Measurements from ENCODE around the gene ZBTB5.

ZBTB5 gene

GRCh38 chr9:37508135-37508833 is 43.0 kb upstream of the ZBTB5 start:
- Histone ChIP-seq H2AFZ (ENCODE audit: low read depth, low read length, severe bottlenecking) (no peak overlapping the region), H3F3A (ENCODE audit: insufficient read depth) (peaks cover 21% of the 10 kb centered on the region), H3K36me3 (ENCODE audit: low read length) (0 out of 2 replicates have a peak, but pooled peaks cover 3% of the 10 kb centered on the region), H4K20me1 (ENCODE audit: low read depth, low read length) (no peaks in the 10 kb centered on the region), H3K4me2 (ENCODE audit: low read depth, low read length, poor library complexity, severe bottlenecking) (no peak overlapping the region), H3K27ac (ENCODE audit: low read depth, low read length) (no peak overlapping the region), H3K4me3 (ENCODE audit: insufficient read depth, low read length, poor library complexity, severe bottlenecking) (no peak overlapping the region), H3K9ac (ENCODE audit: low read length) (no peak overlapping the region), H3K27me3 (ENCODE audit: low read length) (no peaks in the 10 kb centered on the region), H3K9me3 (ENCODE audit: insufficient read depth, low read length) (no peaks in the 10 kb centered on the region), H3K9me2 (replicated peaks; ENCODE audit: insufficient read depth, low read length) (no peaks in the 10 kb centered on the region), H3K79me2 (ENCODE audit: insufficient read depth, low read length) (no peaks in the 10 kb centered on the region)
- no peak for TF ChIP-seq CTCF (IDR thresholded peaks at IDR 0.05; ENCODE audit: insufficient read depth, low read length, poor library complexity, severe bottlenecking)
- TF ChIP-seq EZH2phosphoT487 (conservative IDR thresholded peaks at IDR 0.05; ENCODE audit: low read length) = no peak

GRCh38 chr9:37507566-37508134 is 42.4 kb upstream of the ZBTB5 start:
- no peaks in the 10 kb centered on the region for H3K9me2 ChIP-seq (replicated peaks; ENCODE audit: insufficient read depth, low read length)
- no peak overlapping the region for H3K27ac ChIP-seq (ENCODE audit: low read depth, low read length)
- TF ChIP-seq CTCF (IDR thresholded peaks at IDR 0.05; ENCODE audit: insufficient read depth, low read length, poor library complexity, severe bottlenecking) (no peak), EZH2phosphoT487 (conservative IDR thresholded peaks at IDR 0.05; ENCODE audit: low read length) (no peak)
- H3K9me3 ChIP-seq (ENCODE audit: insufficient read depth, low read length) = no peaks in the 10 kb centered on the region
- no peaks in the 10 kb centered on the region for H3K27me3 ChIP-seq (ENCODE audit: low read length)
- H3K4me2 ChIP-seq (ENCODE audit: low read depth, low read length, poor library complexity, severe bottlenecking) = no peak overlapping the region
- no peak overlapping the region for H3K9ac ChIP-seq (ENCODE audit: low read length)
- no peaks in the 10 kb centered on the region for H4K20me1 ChIP-seq (ENCODE audit: low read depth, low read length)
- H3K4me3 ChIP-seq (ENCODE audit: insufficient read depth, low read length, poor library complexity, severe bottlenecking) = no peak overlapping the region
- no peak overlapping the region for H2AFZ ChIP-seq (ENCODE audit: low read depth, low read length, severe bottlenecking)
- peaks cover 21% of the 10 kb centered on the region for H3F3A ChIP-seq (ENCODE audit: insufficient read depth)
- 0 out of 2 replicates have a peak, but pooled peaks cover 6% of the 10 kb centered on the region for H3K36me3 ChIP-seq (ENCODE audit: low read length)
- no peaks in the 10 kb centered on the region for H3K79me2 ChIP-seq (ENCODE audit: insufficient read depth, low read length)

GRCh38 chr9:37504605-37505004 is 39.4 kb upstream of the ZBTB5 start:
- Histone ChIP-seq H3K4me2 (ENCODE audit: low read depth, low read length, poor library complexity, severe bottlenecking) (no peak overlapping the region), H3F3A (ENCODE audit: insufficient read depth) (peaks cover 8% of the 10 kb centered on the region), H2AFZ (ENCODE audit: low read depth, low read length, severe bottlenecking) (no peak overlapping the region), H3K4me3 (ENCODE audit: insufficient read depth, low read length, poor library complexity, severe bottlenecking) (no peak overlapping the region), H3K9me3 (ENCODE audit: insufficient read depth, low read length) (no peaks in the 10 kb centered on the region), H3K9me2 (replicated peaks; ENCODE audit: insufficient read depth, low read length) (no peaks in the 10 kb centered on the region), H3K36me3 (ENCODE audit: low read length) (peaks cover 28% of the 10 kb centered on the region), H3K27ac (ENCODE audit: low read depth, low read length) (no peak overlapping the region), H4K20me1 (ENCODE audit: low read depth, low read length) (no peaks in the 10 kb centered on the region), H3K79me2 (ENCODE audit: insufficient read depth, low read length) (no peaks in the 10 kb centered on the region), H3K27me3 (ENCODE audit: low read length) (no peaks in the 10 kb centered on the region), H3K9ac (ENCODE audit: low read length) (no peak overlapping the region)
- TF ChIP-seq EZH2phosphoT487 (conservative IDR thresholded peaks at IDR 0.05; ENCODE audit: low read length) (no peak), CTCF (IDR thresholded peaks at IDR 0.05; ENCODE audit: insufficient read depth, low read length, poor library complexity, severe bottlenecking) (no peak)
